ENCODE data around the gene CALHM2. TPM values are rescaled to one million over a fixed set of nuclear protein-coding genes. Genes with fewer than 3 reads are reported as not detected.

Gene CALHM2
- polyA plus RNA-seq, 1 donor (not counting 4 experiments of a cell fraction or from before 2014, with no cell fraction given) = 0.92 TPM

- Histone ChIP-seq H3K4me2 (ENCODE audit: control insufficient read depth, extremely low read depth, insufficient read depth, low read depth, low read length) (no peak overlapping the region), H3K36me3 (ENCODE audit: control insufficient read depth in 2 of 2, extremely low read depth in 1 of 2, insufficient read depth in 2 of 2, low read length in 2 of 2) (peaks cover 51% of the 10 kb centered on the region in 2 experiments), H3K9ac (ENCODE audit: control insufficient read depth, extremely low read depth, insufficient read depth, low read length) (no peak overlapping the region), H3K9me3 (ENCODE audit: control insufficient read depth, low read depth, low read length) (no peaks in the 10 kb centered on the region), H3K27me3 (ENCODE audit: control insufficient read depth, extremely low read depth, insufficient read depth, low read length) (no peaks in the 10 kb centered on the region), H3K4me3 (ENCODE audit: control insufficient read depth in 2 of 3, extremely low read depth in 1 of 3, insufficient read depth in 2 of 3, low read depth in 1 of 3, low read length in 3 of 3) (no peak overlapping the region), H4K20me1 (ENCODE audit: control insufficient read depth, extremely low read depth, insufficient read depth, low read length) (no peaks in the 10 kb centered on the region), H3K4me1 (ENCODE audit: control insufficient read depth, extremely low read depth, insufficient read depth, low read length) (no peaks in the 10 kb centered on the region), H3K79me2 (ENCODE audit: control insufficient read depth, insufficient read depth, low read length) (peaks cover 1% of the 10 kb centered on the region), H2AFZ (ENCODE audit: control insufficient read depth, low read length) (no peak overlapping the region), H3K9me1 (ENCODE audit: control insufficient read depth, extremely low read depth, insufficient read depth, low read length) (no peaks in the 10 kb centered on the region), H3K27ac (ENCODE audit: control insufficient read depth, insufficient read depth, low read length) (no peak overlapping the region)
- FAIRE-seq (no peak), DNase-seq (ENCODE audit: low read depth, low spot score) (no peak)
- dilution Hi-C loops (cut with MboI; ENCODE audit: extremely low pct_ligation_motif_present, low sequenced_read_pairs) = no loop called here
- TF ChIP-seq EZH2 (IDR thresholded peaks at IDR 0.05; ENCODE audit: low read length) = no peak
- TF ChIP-seq, protein P1, sequence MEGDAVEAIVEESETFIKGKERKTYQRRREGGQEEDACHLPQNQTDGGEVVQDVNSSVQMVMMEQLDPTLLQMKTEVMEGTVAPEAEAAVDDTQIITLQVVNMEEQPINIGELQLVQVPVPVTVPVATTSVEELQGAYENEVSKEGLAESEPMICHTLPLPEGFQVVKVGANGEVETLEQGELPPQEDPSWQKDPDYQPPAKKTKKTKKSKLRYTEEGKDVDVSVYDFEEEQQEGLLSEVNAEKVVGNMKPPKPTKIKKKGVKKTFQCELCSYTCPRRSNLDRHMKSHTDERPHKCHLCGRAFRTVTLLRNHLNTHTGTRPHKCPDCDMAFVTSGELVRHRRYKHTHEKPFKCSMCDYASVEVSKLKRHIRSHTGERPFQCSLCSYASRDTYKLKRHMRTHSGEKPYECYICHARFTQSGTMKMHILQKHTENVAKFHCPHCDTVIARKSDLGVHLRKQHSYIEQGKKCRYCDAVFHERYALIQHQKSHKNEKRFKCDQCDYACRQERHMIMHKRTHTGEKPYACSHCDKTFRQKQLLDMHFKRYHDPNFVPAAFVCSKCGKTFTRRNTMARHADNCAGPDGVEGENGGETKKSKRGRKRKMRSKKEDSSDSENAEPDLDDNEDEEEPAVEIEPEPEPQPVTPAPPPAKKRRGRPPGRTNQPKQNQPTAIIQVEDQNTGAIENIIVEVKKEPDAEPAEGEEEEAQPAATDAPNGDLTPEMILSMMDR (optimal IDR thresholded peaks at IDR 0.05 in 1 of 3, IDR thresholded peaks at IDR 0.05 in 1 of 3, conservative IDR thresholded peaks at IDR 0.05 in 1 of 3; ENCODE audit: extremely low read depth in 1 of 3, insufficient read depth in 2 of 3, low read length in 3 of 3) = no peak
Observed at GRCh38 chr10:103429647-103430046, 22.5 kb downstream of the CALHM2 start.

- Histone ChIP-seq H3K9me1 (ENCODE audit: control insufficient read depth, extremely low read depth, insufficient read depth, low read length) (no peaks in the 10 kb centered on the region), H4K20me1 (ENCODE audit: control insufficient read depth, extremely low read depth, insufficient read depth, low read length) (no peaks in the 10 kb centered on the region), H3K79me2 (ENCODE audit: control insufficient read depth, insufficient read depth, low read length) (peaks cover 1% of the 10 kb centered on the region), H3K9me3 (ENCODE audit: control insufficient read depth, low read depth, low read length) (no peaks in the 10 kb centered on the region), H3K4me2 (ENCODE audit: control insufficient read depth, extremely low read depth, insufficient read depth, low read depth, low read length) (no peak overlapping the region), H3K9ac (ENCODE audit: control insufficient read depth, extremely low read depth, insufficient read depth, low read length) (no peak overlapping the region), H3K4me3 (ENCODE audit: control insufficient read depth in 2 of 3, extremely low read depth in 1 of 3, insufficient read depth in 2 of 3, low read depth in 1 of 3, low read length in 3 of 3) (no peak overlapping the region), H3K36me3 (ENCODE audit: control insufficient read depth in 2 of 2, extremely low read depth in 1 of 2, insufficient read depth in 2 of 2, low read length in 2 of 2) (peaks cover 48 to 49% of the 10 kb centered on the region in 2 experiments), H2AFZ (ENCODE audit: control insufficient read depth, low read length) (no peak overlapping the region), H3K27ac (ENCODE audit: control insufficient read depth, insufficient read depth, low read length) (no peak overlapping the region), H3K4me1 (ENCODE audit: control insufficient read depth, extremely low read depth, insufficient read depth, low read length) (no peaks in the 10 kb centered on the region), H3K27me3 (ENCODE audit: control insufficient read depth, extremely low read depth, insufficient read depth, low read length) (no peaks in the 10 kb centered on the region)
- dilution Hi-C loops (cut with MboI; ENCODE audit: extremely low pct_ligation_motif_present, low sequenced_read_pairs) = no loop called here
- no peak for TF ChIP-seq EZH2 (IDR thresholded peaks at IDR 0.05; ENCODE audit: low read length)
- TF ChIP-seq, protein P1 (optimal IDR thresholded peaks at IDR 0.05 in 1 of 3, IDR thresholded peaks at IDR 0.05 in 1 of 3, conservative IDR thresholded peaks at IDR 0.05 in 1 of 3; ENCODE audit: extremely low read depth in 1 of 3, insufficient read depth in 2 of 3, low read length in 3 of 3) = no peak
- no peak for FAIRE-seq
- no peak for DNase-seq (ENCODE audit: low read depth, low spot score)
Observed at GRCh38 chr10:103428989-103429643, 23.1 kb downstream of the CALHM2 start.

All from keratinocyte (primary cell).